K562 (cell line): ENCODE measurements around the gene STRADB. TPM values are rescaled to one million over a fixed set of nuclear protein-coding genes. Genes with fewer than 3 reads are reported as not detected.
A peak's percentile ranks its signal among the peaks of the same experiment; 100 is the strongest.

Experiments
- BHLHE40 ChIP-seq: IDR thresholded peaks from 2 replicates; pipeline ENCODE4 v1.6.1; 2011; ENCODE audit warnings: low read length, improper control_type of control experiment
- BRF1 ChIP-seq: IDR thresholded peaks from 3 replicates; pipeline ENCODE4 v1.6.1; 2011; ENCODE audit warnings: borderline replicate concordance, mild to moderate bottlenecking; ENCODE audit not compliant: insufficient read length; ENCODE audit errors: extremely low read depth
- CTBP1 ChIP-seq: fragments of 450-650 bp; IDR thresholded peaks from 2 replicates; pipeline ENCODE4 v1.6.1; 2016; ENCODE audit warnings: borderline replicate concordance
- HDGF ChIP-seq: fragments of 450-650 bp; IDR thresholded peaks from 2 replicates; pipeline ENCODE4 v1.6.1; 2016
- MBD2 ChIP-seq: sonication (generic); IDR thresholded peaks from 2 replicates; pipeline ENCODE4 v1.6.1; 2016; ENCODE audit warnings: low read depth, borderline replicate concordance
- MITF ChIP-seq: IDR thresholded peaks from 2 replicates; pipeline ENCODE4 v1.6.1; 2014; ENCODE audit warnings: antibody characterized with exemption
- NBN ChIP-seq: fragments of 450-650 bp; IDR thresholded peaks from 2 replicates; pipeline ENCODE4 v1.6.1; 2016; ENCODE audit warnings: low read depth, mild to moderate bottlenecking
- OTX1 ChIP-seq: fragments of 450-650 bp; formaldehyde crosslinking; IDR thresholded peaks from 2 replicates; pipeline ENCODE4 v1.4.0; 2022; ENCODE audit warnings: mild to moderate bottlenecking
- PRPF4 ChIP-seq: fragments of 200-400 bp; formaldehyde crosslinking; IDR thresholded peaks from one replicate; pipeline ENCODE4 v1.6.1; 2017; ENCODE audit warnings: low read length, low read depth, mild to moderate bottlenecking; ENCODE audit not compliant: insufficient read depth, poor library complexity, severe bottlenecking
- RB1 ChIP-seq: fragments of 450-650 bp; IDR thresholded peaks from 2 replicates; pipeline ENCODE4 v1.6.1; 2017; ENCODE audit warnings: low read depth, mild to moderate bottlenecking
- SMARCA5 ChIP-seq: fragments of 450-650 bp; IDR thresholded peaks from 2 replicates; pipeline ENCODE4 v1.6.1; 2016
- TAF7 ChIP-seq: fragments of 450-650 bp; IDR thresholded peaks from 2 replicates; pipeline ENCODE4 v1.6.1; 2016; ENCODE audit warnings: missing genetic modification characterization, missing compliant biosample characterization
- TAL1 ChIP-seq: fragments of 450-650 bp; IDR thresholded peaks from 2 replicates; pipeline ENCODE4 v1.6.1; 2016; ENCODE audit warnings: mild to moderate bottlenecking
- TCFL5 ChIP-seq: fragments of 250-450 bp; sonication (Bioruptor Pico); conservative IDR thresholded peaks from 2 replicates; pipeline ENCODE4 v1.6.1; 2021; ENCODE audit warnings: mild to moderate bottlenecking, moderate library complexity, matching md5 sums
- THRAP3 ChIP-seq: fragments of 450-650 bp; IDR thresholded peaks from 2 replicates; pipeline ENCODE4 v1.6.1; 2016; ENCODE audit warnings: mild to moderate bottlenecking, inconsistent platforms, borderline replicate concordance
- TRIM25 ChIP-seq: fragments of 450-650 bp; IDR thresholded peaks from 2 replicates; pipeline ENCODE4 v1.7.0; 2016; ENCODE audit warnings: borderline replicate concordance
- USF1 ChIP-seq: sonication (generic); formaldehyde crosslinking; IDR thresholded peaks from 2 replicates; pipeline ENCODE4 v1.9.0; 2022; ENCODE audit warnings: mild to moderate bottlenecking, missing genetic modification reagents
- ZNF134 ChIP-seq: fragments of 250-450 bp; sonication (Bioruptor Pico); conservative IDR thresholded peaks from 2 replicates; pipeline ENCODE4 v1.4.0; 2020
- ZNF274 ChIP-seq: IDR thresholded peaks from 2 replicates; pipeline ENCODE4 v1.6.1; 2011; ENCODE audit warnings: low read depth, mild to moderate bottlenecking, low read length, moderate library complexity, borderline replicate concordance
- ZNF280B ChIP-seq: fragments of 250-450 bp; sonication (Bioruptor Pico); IDR thresholded peaks from 2 replicates; pipeline ENCODE4 v1.5.1; 2021; ENCODE audit warnings: mild to moderate bottlenecking
- ZNF518B ChIP-seq: fragments of 250-450 bp; sonication (Bioruptor Pico); IDR thresholded peaks from 2 replicates; pipeline ENCODE4 v1.5.0; 2021; ENCODE audit warnings: mild to moderate bottlenecking, moderate library complexity
- ZNF778 ChIP-seq: fragments of 450-650 bp; formaldehyde crosslinking; IDR thresholded peaks from 2 replicates; pipeline ENCODE4 v1.4.0; 2020; ENCODE audit warnings: mild to moderate bottlenecking, moderate library complexity
- ZSCAN29 ChIP-seq: fragments of 450-650 bp; IDR thresholded peaks from 2 replicates; pipeline ENCODE4 v1.6.1; 2017
- polyA plus RNA-seq, 8 experiments: library from polyadenylated mRNA; depleted of rRNA in 4 of 8; stranded (reverse) in 5 of 8; unstranded in 3 of 8; fragments of >200 nt; fragmentation: Nextera tagmentation in 2 of 8; fragmentation: Illumina TruSeq in 1 of 8; extraction: Ambion mirVana in 2 of 8; extraction: Trizol in 1 of 8; gene quantifications; 2 replicates each; pipeline versions ENCODE4 v1.2.1 to v1.2.3, GENCODE V29; 2011 to 2014; ENCODE audit warnings: inconsistent platforms in 1 of 8, missing spikeins in 1 of 8
- total RNA-seq, 7 experiments: library from RNA; depleted of rRNA in 6 of 7; stranded (reverse); fragments of >200 nt in 6 of 7; fragmentation: Illumina TruSeq in 2 of 7; extraction: Trizol in 2 of 7; gene quantifications; 2 replicates each; pipeline versions ENCODE4 v1.2.1 to v1.2.3, GENCODE V29; 2011 to 2021; ENCODE audit warnings: low replicate concordance in 1 of 7

The STRADB gene
- total and polyA plus RNA-seq, 9 of the 15 experiments (the other 6 are each of a cell fraction or from before 2014, with no cell fraction given) = 6.9 to 30.6 (median 15.7) TPM

- no peak for TF ChIP-seq PRPF4
- no peak for TF ChIP-seq OTX1 (CRISPR knock-in tag)
- no peak for TF ChIP-seq ZSCAN29
- peak; percentile 47; the same call in 1 of the 2 replicates for TF ChIP-seq MBD2
- no peak for TF ChIP-seq RB1
- no peak for TF ChIP-seq TCFL5
- TF ChIP-seq BHLHE40 = no peak
- TF ChIP-seq ZNF274 = no peak
- TF ChIP-seq CTBP1 = peak; percentile 52; the same call in 1 of the 2 replicates
- TF ChIP-seq ZNF134 (CRISPR knock-in tag) = no peak
- no peak for TF ChIP-seq TAF7 (tag)
- no peak for TF ChIP-seq MITF
- no peak for TF ChIP-seq HDGF
- TF ChIP-seq NBN = peak; percentile 81; the same call in 1 of the 2 replicates
- no peak for TF ChIP-seq SMARCA5
- no peak for TF ChIP-seq ZNF280B
- TF ChIP-seq TRIM25 = no peak
- no peak for TF ChIP-seq ZNF778
- TF ChIP-seq ZNF518B (CRISPR knock-in tag) = no peak
- TF ChIP-seq THRAP3 = no peak
- TF ChIP-seq BRF1 = no peak
- peak; percentile 97 for TF ChIP-seq TAL1
- TF ChIP-seq USF1 (CRISPR knock-in tag) = no peak
These were observed 11.4 kb upstream of the STRADB start (continued) for GRCh38 chr2:201440182-201440581.
